ENCODE measurements around the gene SYF2. TPM values are rescaled to one million over a fixed set of nuclear protein-coding genes. Genes with fewer than 3 reads are reported as not detected.
"Not testable (repeated sequence)": the region's sequence is repeated elsewhere in the genome, so short reads cannot be mapped to it uniquely, and the experiment has no call there.

Gene SYF2
- total and polyA plus RNA-seq, 12 donors, result 34.8 to 86.3 (median 56.5) TPM

- Histone ChIP-seq H3K4me3 (no peak overlapping the region), H3K27ac (no peak overlapping the region), H3K9me3 (replicated peaks in 1 of 3) (no peaks in the 10 kb centered on the region), H3K27me3 (no peaks in the 10 kb centered on the region), H3K4me1 (replicated peaks in 1 of 2) (peaks cover 31 to 54% of the 10 kb centered on the region in 2 donors), H3K36me3 (replicated peaks in 1 of 2) (peaks cover 0 to 45% of the 10 kb centered on the region in 2 donors)
- no peak for DNase-seq
- WGBS, 4 donors, result 58 to 65% (median 61%) methylated on average over 6 of the region's 6 CpGs
- intact Hi-C loops (cut with DNase I), result no loop called here
- no peak for TF ChIP-seq POLR2A (IDR thresholded peaks at IDR 0.05)
- no peak for TF ChIP-seq CTCF (IDR thresholded peaks at IDR 0.05)
These were observed 11.6 kb upstream of the SYF2 start for GRCh38 chr1:25243907-25244306.

GRCh38 chr1:25239681-25240541 lies 7.6 kb upstream of the SYF2 start:
- peaks cover 21 to 51% of the 10 kb centered on the region in 2 donors for H3K4me1 ChIP-seq (replicated peaks in 1 of 2)
- H3K9me3 ChIP-seq (replicated peaks in 1 of 3), result no peaks in the 10 kb centered on the region
- H3K4me3 ChIP-seq, result peak overlapping the region in 2 of 4 donors; percentile 30 to 52
- peak; percentile 23 to 78 (median 68) for TF ChIP-seq CTCF (IDR thresholded peaks at IDR 0.05)
- TF ChIP-seq POLR2A (IDR thresholded peaks at IDR 0.05), result peak in 1 of 2 donors; percentile 74
- peak overlapping the region; percentile 27 to 96 (median 88) for H3K27ac ChIP-seq
- peaks cover 0 to 38% of the 10 kb centered on the region in 2 donors for H3K36me3 ChIP-seq (replicated peaks in 1 of 2)
- intact Hi-C loops (cut with DNase I), result no loop called here
- peak; percentile 92 to 98 (median 97) for DNase-seq
- WGBS, 4 donors, result 0 to 1% (median 1%) methylated on average over 31 to 41 of the region's 41 CpGs
- no peaks in the 10 kb centered on the region for H3K27me3 ChIP-seq

- peaks cover 0 to 23% of the 10 kb centered on the region in 2 donors for H3K36me3 ChIP-seq (replicated peaks in 1 of 2)
- WGBS, 4 donors, result 92 to 96% (median 95%) methylated on average over 11 of the region's 11 CpGs
- H3K4me1 ChIP-seq (replicated peaks in 1 of 2), result peaks cover 20 to 49% of the 10 kb centered on the region in 2 donors
- no peaks in the 10 kb centered on the region for H3K27me3 ChIP-seq
- H3K4me3 ChIP-seq, result no peak overlapping the region
- peak in 1 of 7 donors; percentile 57 for DNase-seq
- intact Hi-C loops (cut with DNase I), result no loop called here
- H3K9me3 ChIP-seq (replicated peaks in 1 of 3), result no peaks in the 10 kb centered on the region
- peak overlapping the region in 2 of 5 donors; percentile 26 to 88 for H3K27ac ChIP-seq
- TF ChIP-seq POLR2A (IDR thresholded peaks at IDR 0.05) (no peak), CTCF (IDR thresholded peaks at IDR 0.05) (no peak)
These were observed 5.7 kb upstream of the SYF2 start for GRCh38 chr1:25238046-25238445.

- H3K4me1 ChIP-seq (replicated peaks in 1 of 2), result peaks cover 25 to 51% of the 10 kb centered on the region in 2 donors
- peak in 1 of 7 donors; percentile 52 for DNase-seq
These were observed 4.0 kb upstream of the SYF2 start for GRCh38 chr1:25236261-25236660.

GRCh38 chr1:25235411-25235810 lies 3.1 kb upstream of the SYF2 start:
- DNase-seq, result peak in 1 of 7 donors; percentile 57
- H3K9me3 ChIP-seq (replicated peaks in 1 of 3); intact Hi-C loops (cut with DNase I); H3K36me3 ChIP-seq (replicated peaks in 1 of 2); H3K4me3 ChIP-seq; H3K27me3 ChIP-seq; H3K27ac ChIP-seq: not testable (repeated sequence)
- peaks cover 20 to 46% of the 10 kb centered on the region in 2 donors for H3K4me1 ChIP-seq (replicated peaks in 1 of 2)
- WGBS, 4 donors, result 94 to 96% (median 95%) methylated on average over 10 of the region's 10 CpGs

More at GRCh38 chr1:25236261-25236660, 4.0 kb upstream of the SYF2 start:
- H3K4me3 ChIP-seq; H3K27ac ChIP-seq; H3K27me3 ChIP-seq; intact Hi-C loops (cut with DNase I); H3K9me3 ChIP-seq (replicated peaks in 1 of 3); H3K36me3 ChIP-seq (replicated peaks in 1 of 2): not testable (repeated sequence)
- WGBS, 4 donors, result 83 to 95% (median 88%) methylated on average over 4 to 7 of the region's 7 CpGs

Data from adrenal gland (tissue), 12 donors.